GM23248 (cell line): Measurements from ENCODE around the gene PRPF4.

Source experiments
- EZH2 ChIP-seq: fragments of 200-600 bp; sonication (generic); IDR thresholded peaks from 2 replicates; pipeline ENCODE4 v1.6.1; 2018; ENCODE audit warnings: antibody characterized with exemption, mild to moderate bottlenecking; ENCODE audit not compliant: insufficient read depth, poor library complexity, severe bottlenecking
- EZH2phosphoT487 ChIP-seq: fragments of 200-600 bp; sonication (generic); IDR thresholded peaks from 2 replicates; pipeline ENCODE4 v1.6.1; 2018; ENCODE audit warnings: antibody characterized with exemption, moderate library complexity, mild to moderate bottlenecking, low read depth; ENCODE audit not compliant: insufficient read depth

- TF ChIP-seq EZH2phosphoT487 (no peak), EZH2 (no peak)
These were observed 13.6 kb downstream of the PRPF4 start for GRCh38 chr9:113289091-113289490.
